Cardiac septum (tissue), 1 donor: ENCODE results near the gene CAP1. TPM values are rescaled to one million over a fixed set of nuclear protein-coding genes. Genes with fewer than 3 reads are reported as not detected.
A peak's percentile ranks its signal among the peaks of the same experiment; 100 is the strongest.

Source experiments
- DNase-seq: peaks from one replicate; pipeline ENCODE4 v3.0.0-alpha.2; 2020; ENCODE audit warnings: low spot score
- intact Hi-C: fragments of 100-400 bp; cut with DNase I; formaldehyde crosslinking; loops from one replicate; pipeline ENCODE4 v1.14.0; 2022
- total RNA-seq: library from RNA; stranded (reverse); fragmentation: NEBNext Ultra II Directional; extraction: Animal tissue kit (Norgen Biotek cat#: 25700); gene quantifications from one replicate; pipeline ENCODE4 v1.2.1, GENCODE V29; 2021
- donor health status: DM: no; HTN: no; CAD: no.

Gene CAP1
- total RNA-seq, 1 donor from 2014 or later: 82.8 TPM

GRCh38 chr1:40081871-40082270 lies 41.3 kb downstream of the CAP1 start:
- DNase-seq: no peak
- intact Hi-C loops: no loop called here

- DNase-seq: peak; percentile 81
- intact Hi-C loops: loop anchor here (2.0 kb wide), 1 partner anchor 254 kb away; no protein-coding TSS in a partner anchor
Measured at GRCh38 chr1:40084750-40085149, 44.2 kb downstream of the CAP1 start.

- intact Hi-C loops: no loop called here
- DNase-seq: no peak
Measured at GRCh38 chr1:40090652-40091355, 50.3 kb downstream of the CAP1 start.

GRCh38 chr1:40092241-40092640 lies 51.7 kb downstream of the CAP1 start:
- DNase-seq: no peak
- intact Hi-C loops: no loop called here

- intact Hi-C loops: no loop called here
- no peak for DNase-seq
Measured at GRCh38 chr1:40092706-40093639, 52.4 kb downstream of the CAP1 start.

GRCh38 chr1:40094466-40095110 lies 54.1 kb downstream of the CAP1 start:
- no peak for DNase-seq
- intact Hi-C loops: no loop called here

- DNase-seq: no peak
- intact Hi-C loops: no loop called here
Measured at GRCh38 chr1:40095806-40096205, 55.3 kb downstream of the CAP1 start.

GRCh38 chr1:40096646-40096976 lies 56.1 kb downstream of the CAP1 start:
- no peak for DNase-seq
- intact Hi-C loops: no loop called here

GRCh38 chr1:40096977-40097782 lies 56.7 kb downstream of the CAP1 start, which contains the start of gene PPT1:
Gene PPT1, minus strand, starts transcription at chr1:40097252. Its CDS starts 14 bp downstream, at chr1:40097238.
- intact Hi-C loops: no loop called here
- DNase-seq: peak; percentile 96

GRCh38 chr1:40102038-40102437 lies 61.5 kb downstream of the CAP1 start:
- intact Hi-C loops: no loop called here
- DNase-seq: no peak

GRCh38 chr1:40102896-40103295 lies 62.4 kb downstream of the CAP1 start:
- no peak for DNase-seq
- intact Hi-C loops: no loop called here

- intact Hi-C loops: no loop called here
Measured at GRCh38 chr1:40105028-40105427, 64.5 kb downstream of the CAP1 start.

GRCh38 chr1:40107290-40107959 lies 66.9 kb downstream of the CAP1 start:
- DNase-seq: no peak
- intact Hi-C loops: no loop called here

More at GRCh38 chr1:40105028-40105427, 64.5 kb downstream of the CAP1 start:
- no peak for DNase-seq

- no peak for DNase-seq
Measured at GRCh38 chr1:40110389-40110788, 69.9 kb downstream of the CAP1 start.

GRCh38 chr1:40114400-40114799 lies 73.9 kb downstream of the CAP1 start:
- no peak for DNase-seq
- intact Hi-C loops: no loop called here

More at GRCh38 chr1:40110389-40110788, 69.9 kb downstream of the CAP1 start:
- intact Hi-C loops: no loop called here

GRCh38 chr1:40120128-40120527 lies 79.6 kb downstream of the CAP1 start:
- intact Hi-C loops: no loop called here
- DNase-seq: no peak
